Measurements from ENCODE around the gene ZBTB20. TPM values are rescaled to one million over a fixed set of nuclear protein-coding genes. Genes with fewer than 3 reads are reported as not detected.
A peak's percentile ranks its signal among the peaks of the same experiment; 100 is the strongest.

ZBTB20 gene
- total RNA-seq, 3 donors from 2014 or later (not counting 1 experiment from before 2014, with no cell fraction given), result 52.7 to 58.3 (median 55.9) TPM

GRCh38 chr3:115147329-115148141 lies 447 bp upstream of the ZBTB20 start:
- no peaks in the 10 kb centered on the region for H3K9me3 Mint-ChIP-seq
- TF ChIP-seq, protein P1, sequence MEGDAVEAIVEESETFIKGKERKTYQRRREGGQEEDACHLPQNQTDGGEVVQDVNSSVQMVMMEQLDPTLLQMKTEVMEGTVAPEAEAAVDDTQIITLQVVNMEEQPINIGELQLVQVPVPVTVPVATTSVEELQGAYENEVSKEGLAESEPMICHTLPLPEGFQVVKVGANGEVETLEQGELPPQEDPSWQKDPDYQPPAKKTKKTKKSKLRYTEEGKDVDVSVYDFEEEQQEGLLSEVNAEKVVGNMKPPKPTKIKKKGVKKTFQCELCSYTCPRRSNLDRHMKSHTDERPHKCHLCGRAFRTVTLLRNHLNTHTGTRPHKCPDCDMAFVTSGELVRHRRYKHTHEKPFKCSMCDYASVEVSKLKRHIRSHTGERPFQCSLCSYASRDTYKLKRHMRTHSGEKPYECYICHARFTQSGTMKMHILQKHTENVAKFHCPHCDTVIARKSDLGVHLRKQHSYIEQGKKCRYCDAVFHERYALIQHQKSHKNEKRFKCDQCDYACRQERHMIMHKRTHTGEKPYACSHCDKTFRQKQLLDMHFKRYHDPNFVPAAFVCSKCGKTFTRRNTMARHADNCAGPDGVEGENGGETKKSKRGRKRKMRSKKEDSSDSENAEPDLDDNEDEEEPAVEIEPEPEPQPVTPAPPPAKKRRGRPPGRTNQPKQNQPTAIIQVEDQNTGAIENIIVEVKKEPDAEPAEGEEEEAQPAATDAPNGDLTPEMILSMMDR (IDR thresholded peaks at IDR 0.05), result no peak
- peaks cover 18 to 19% of the 10 kb centered on the region in 2 donors for H3K4me1 Mint-ChIP-seq
- under 1% methylated on average over 50 of the region's 54 CpGs for WGBS (ENCODE audit: insufficient coverage)
- Histone ChIP-seq H3K9me3 (ENCODE audit: control insufficient read depth, insufficient read depth, low read length) (no peaks in the 10 kb centered on the region), H3K27ac (ENCODE audit: low read length) (peak overlapping the region; percentile 96), H3K36me3 (ENCODE audit: control insufficient read depth, insufficient read depth, low read length) (no peaks in the 10 kb centered on the region), H3K4me1 (ENCODE audit: control insufficient read depth, insufficient read depth, low read length) (peaks cover 10% of the 10 kb centered on the region), H3K27me3 (ENCODE audit: control insufficient read depth, insufficient read depth, low read length) (no peaks in the 10 kb centered on the region), H3K4me3 (ENCODE audit: low read length) (peak overlapping the region; percentile 90)
- H3K27ac Mint-ChIP-seq, result peak overlapping the region; percentile 90 to 99
- peak overlapping the region; percentile 93 for H3K4me3 Mint-ChIP-seq
- intact Hi-C loops (cut with micrococcal nuclease), result loop anchor here (1.0 to 5.0 kb wide), 9 partner anchors 47 to 1450 kb away; partner anchors contain the start of genes ATP6V1A, CCDC191, NAA50 and QTRT2
- no peaks in the 10 kb centered on the region for H3K27me3 Mint-ChIP-seq (ENCODE audit: low read depth in 2 of 2)
- ATAC-seq (peak; percentile 71 to 87 (median 75)), DNase-seq (peak; percentile 92 to 100)
- H3K36me3 Mint-ChIP-seq, result no peaks in the 10 kb centered on the region

DNA sequence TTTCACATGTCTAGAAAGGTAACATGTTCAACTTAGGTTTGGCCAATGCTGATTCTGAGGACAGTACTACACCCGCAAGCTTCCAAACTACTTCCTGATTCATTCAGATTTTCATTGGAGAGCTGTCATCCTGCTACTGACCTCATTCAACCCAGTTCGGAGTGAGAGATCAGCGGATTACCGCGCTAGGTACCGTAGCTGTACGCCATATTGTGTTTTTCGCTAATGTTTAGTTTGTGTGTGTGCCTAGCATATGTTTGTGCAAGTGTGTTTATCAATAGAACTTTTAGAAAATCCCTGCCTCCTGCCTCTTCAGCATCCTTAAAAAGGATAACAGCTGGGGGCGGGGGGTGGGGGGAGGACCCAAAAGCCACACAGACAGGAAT lies 1.1 kb downstream of the ZBTB20 start:
- TF ChIP-seq, protein P1 (IDR thresholded peaks at IDR 0.05), result no peak
- peak; percentile 28 to 78 for DNase-seq
- 3% methylated on average over 8 of the region's 9 CpGs for WGBS (ENCODE audit: insufficient coverage)
- no peaks in the 10 kb centered on the region for H3K27me3 ChIP-seq (ENCODE audit: control insufficient read depth, insufficient read depth, low read length)
- peaks cover 10% of the 10 kb centered on the region for H3K4me1 ChIP-seq (ENCODE audit: control insufficient read depth, insufficient read depth, low read length)
- H3K4me3 ChIP-seq (ENCODE audit: low read length), result peak overlapping the region; percentile 88
- H3K9me3 ChIP-seq (ENCODE audit: control insufficient read depth, insufficient read depth, low read length), result no peaks in the 10 kb centered on the region
- Mint-ChIP-seq H3K27ac (peak overlapping the region; percentile 90 to 99), H3K36me3 (no peaks in the 10 kb centered on the region), H3K27me3 (ENCODE audit: low read depth in 2 of 2) (no peaks in the 10 kb centered on the region), H3K4me3 (peak overlapping the region; percentile 94), H3K4me1 (peaks cover 18 to 19% of the 10 kb centered on the region in 2 donors), H3K9me3 (no peaks in the 10 kb centered on the region)
- intact Hi-C loops (cut with micrococcal nuclease), result loop anchor here (1.0 to 5.0 kb wide), 8 partner anchors 19 to 1449 kb away; partner anchors contain the start of genes ATP6V1A, CCDC191, NAA50 and QTRT2
- H3K36me3 ChIP-seq (ENCODE audit: control insufficient read depth, insufficient read depth, low read length), result no peaks in the 10 kb centered on the region
- peak overlapping the region; percentile 96 for H3K27ac ChIP-seq (ENCODE audit: low read length)
- no peak for ATAC-seq

- no peaks in the 10 kb centered on the region for H3K36me3 Mint-ChIP-seq
- H3K27me3 Mint-ChIP-seq (ENCODE audit: low read depth in 2 of 2), result no peaks in the 10 kb centered on the region
- peaks cover 8 to 19% of the 10 kb centered on the region in 2 donors for H3K4me1 Mint-ChIP-seq
- no peak for DNase-seq
- H3K4me3 Mint-ChIP-seq, result no peak overlapping the region
- no peaks in the 10 kb centered on the region for H3K36me3 ChIP-seq (ENCODE audit: control insufficient read depth, insufficient read depth, low read length)
- H3K9me3 ChIP-seq (ENCODE audit: control insufficient read depth, insufficient read depth, low read length), result no peaks in the 10 kb centered on the region
- no peaks in the 10 kb centered on the region for H3K27me3 ChIP-seq (ENCODE audit: control insufficient read depth, insufficient read depth, low read length)
- no peak overlapping the region for H3K27ac ChIP-seq (ENCODE audit: low read length)
- intact Hi-C loops (cut with micrococcal nuclease), result no loop called here
- H3K27ac Mint-ChIP-seq, result no peak overlapping the region
- TF ChIP-seq, protein P1 (IDR thresholded peaks at IDR 0.05), result no peak
- no peaks in the 10 kb centered on the region for H3K9me3 Mint-ChIP-seq
- ATAC-seq, result no peak
- H3K4me3 ChIP-seq (ENCODE audit: low read length), result no peak overlapping the region
- peaks cover 6% of the 10 kb centered on the region for H3K4me1 ChIP-seq (ENCODE audit: control insufficient read depth, insufficient read depth, low read length)
Measured at GRCh38 chr3:115141033-115141757, 5.9 kb downstream of the ZBTB20 start.
